ENCODE data around the gene TBPL1.
"Not testable (repeated sequence)": the region's sequence is repeated elsewhere in the genome, so short reads cannot be mapped to it uniquely, and the experiment has no call there.

TBPL1 gene

DNA sequence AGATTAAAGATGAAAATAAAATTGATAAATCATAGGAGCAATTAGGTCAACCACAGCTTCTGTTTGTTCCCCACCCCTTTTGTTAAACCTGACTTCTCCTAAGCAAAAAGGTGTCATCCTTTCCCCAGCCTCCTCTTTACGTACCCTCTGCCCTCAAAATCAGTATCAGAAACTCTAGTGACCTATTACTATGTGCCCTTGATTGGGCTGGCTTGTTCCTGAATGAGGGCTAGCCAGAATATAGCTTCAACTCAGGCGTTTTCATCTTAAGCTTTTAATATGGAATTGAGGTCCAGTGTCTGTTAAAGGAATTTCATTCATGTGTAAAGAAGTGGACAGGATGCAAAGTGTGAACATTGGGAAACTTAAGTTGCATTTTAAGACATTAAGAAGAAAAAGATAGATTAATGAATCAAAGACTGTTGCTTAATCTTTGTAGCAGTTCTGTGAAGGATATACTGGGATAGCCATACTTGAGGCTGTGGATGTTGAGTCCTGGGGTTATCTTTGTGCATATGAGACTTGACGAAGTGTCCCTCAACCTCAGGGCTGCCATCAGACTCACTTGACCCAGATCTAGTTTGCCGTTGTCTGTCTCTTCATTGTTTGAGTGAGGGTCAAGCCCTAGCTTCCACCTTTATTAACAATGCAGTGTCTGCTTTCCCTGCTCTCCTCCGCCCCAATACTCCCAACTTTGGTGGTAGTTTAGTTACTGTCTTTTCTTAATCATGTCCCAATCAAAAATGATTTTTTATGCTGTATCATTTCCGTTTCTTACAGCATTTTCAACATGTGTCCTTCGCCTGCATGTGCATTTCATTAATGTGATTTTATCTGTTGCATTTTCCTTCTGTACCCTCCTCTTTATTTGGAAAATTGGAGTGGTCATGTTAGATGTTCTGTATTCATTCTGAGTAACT lies 1.9 kb downstream of the TBPL1 start:
- no peak for DNase-seq

DNA sequence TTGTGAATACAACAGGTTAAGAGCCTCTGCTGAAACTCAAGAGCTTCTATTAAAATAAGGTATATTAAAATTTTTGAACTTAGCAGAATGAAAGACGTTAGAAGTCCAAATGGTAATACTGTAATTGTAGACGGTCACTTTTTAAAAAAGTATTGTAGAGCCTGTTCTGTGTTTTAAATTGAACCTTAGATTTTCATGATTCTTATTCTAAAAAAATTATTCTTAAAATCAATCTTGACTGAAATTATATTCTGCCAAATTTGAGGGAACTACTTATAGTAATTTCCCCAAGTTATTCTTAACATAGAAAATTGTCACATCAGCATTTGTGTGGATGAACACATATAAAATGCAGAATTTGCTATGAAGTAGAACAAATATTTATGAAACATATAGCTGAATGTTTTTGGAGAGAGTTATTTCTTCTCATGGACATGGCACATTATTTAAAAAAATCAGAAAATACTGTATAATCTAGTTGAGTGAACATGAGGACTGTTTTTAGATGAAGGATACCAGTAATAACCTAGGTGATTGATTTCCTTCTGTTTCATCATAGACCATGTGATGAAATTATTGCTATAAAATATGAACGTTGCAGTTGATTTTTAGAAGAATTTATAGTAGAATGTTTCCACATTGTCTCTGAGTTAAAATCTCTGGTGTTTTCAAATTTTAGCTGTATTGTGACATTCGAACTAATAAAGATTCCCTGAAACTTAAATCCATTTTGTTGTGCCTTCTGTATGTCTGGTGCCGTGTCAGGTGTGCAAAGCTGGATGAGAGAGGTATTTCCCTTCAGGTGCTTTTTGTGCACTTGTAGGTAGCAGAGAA lies 2.8 kb downstream of the TBPL1 start:
- DNase-seq: no peak

DNA sequence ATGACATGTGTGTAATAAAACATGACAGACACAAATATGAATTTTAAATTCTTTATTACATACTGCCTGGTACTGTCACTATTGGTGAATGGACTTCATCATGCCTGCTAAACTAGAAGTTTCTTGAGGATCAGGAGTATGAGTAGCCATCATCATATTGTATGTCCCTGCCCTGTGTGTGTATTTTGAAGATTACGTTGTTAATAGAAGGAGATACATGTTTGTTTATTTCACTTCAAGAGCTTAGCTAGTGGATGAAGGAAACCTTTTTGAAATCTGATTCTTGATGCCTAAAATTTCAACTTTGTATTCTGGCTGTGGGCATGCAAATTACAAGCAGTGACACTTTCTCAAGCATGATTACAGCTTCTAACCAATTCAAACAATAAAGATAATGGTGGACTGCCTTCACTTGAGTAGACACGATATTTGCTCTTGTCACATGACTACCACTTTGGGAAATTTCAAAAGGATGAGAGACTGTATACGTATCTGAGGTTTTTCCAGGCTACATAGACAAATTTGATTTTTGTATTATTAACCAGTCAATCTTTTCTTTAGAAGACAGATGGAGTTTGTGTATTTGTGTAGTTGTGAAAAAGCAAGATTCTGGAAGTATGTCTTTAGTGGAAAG lies 3.5 kb downstream of the TBPL1 start:
- no peak for DNase-seq

DNA sequence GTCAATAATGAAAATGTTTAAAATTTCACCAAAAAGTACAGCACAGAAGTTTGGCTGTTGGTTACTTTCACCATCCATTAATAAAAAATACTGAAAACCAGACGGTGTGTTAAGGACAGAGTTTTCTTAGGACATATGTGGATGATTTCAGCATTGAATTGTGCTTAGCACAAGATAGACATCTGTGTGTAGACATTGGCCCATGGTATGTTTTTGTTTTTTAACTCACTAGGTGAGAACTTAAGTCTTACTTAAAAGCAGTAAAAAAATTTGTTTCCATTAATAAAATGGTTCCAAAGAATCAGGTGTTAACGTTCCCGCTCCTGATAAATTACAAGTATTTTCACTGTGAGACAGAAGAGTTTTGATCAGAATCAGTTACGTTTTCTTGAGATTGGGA lies 4.2 kb downstream of the TBPL1 start:
- DNase-seq: no peak

DNA sequence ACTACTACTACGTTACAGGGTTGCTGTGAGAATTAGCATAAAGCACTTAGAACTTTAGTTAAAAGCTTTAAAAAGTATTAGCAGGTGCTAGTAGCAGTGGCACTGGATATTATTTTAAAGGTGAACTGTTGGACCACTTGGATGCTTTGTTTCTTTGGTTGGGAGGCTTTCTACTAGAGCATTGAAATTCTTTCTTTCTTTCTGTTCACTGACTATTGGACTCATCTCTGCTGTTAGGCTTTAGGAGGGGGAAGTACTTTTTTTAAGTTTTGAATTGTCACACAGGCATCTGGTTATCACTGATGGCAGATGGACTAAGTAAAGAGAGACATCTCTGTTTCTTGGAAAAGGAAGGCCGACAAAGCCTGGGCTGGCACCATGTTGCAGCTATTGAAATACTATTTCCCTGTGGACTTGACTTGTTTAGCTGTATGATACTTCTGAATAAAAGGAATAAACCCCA lies 4.8 kb downstream of the TBPL1 start:
- no peak for DNase-seq

DNA sequence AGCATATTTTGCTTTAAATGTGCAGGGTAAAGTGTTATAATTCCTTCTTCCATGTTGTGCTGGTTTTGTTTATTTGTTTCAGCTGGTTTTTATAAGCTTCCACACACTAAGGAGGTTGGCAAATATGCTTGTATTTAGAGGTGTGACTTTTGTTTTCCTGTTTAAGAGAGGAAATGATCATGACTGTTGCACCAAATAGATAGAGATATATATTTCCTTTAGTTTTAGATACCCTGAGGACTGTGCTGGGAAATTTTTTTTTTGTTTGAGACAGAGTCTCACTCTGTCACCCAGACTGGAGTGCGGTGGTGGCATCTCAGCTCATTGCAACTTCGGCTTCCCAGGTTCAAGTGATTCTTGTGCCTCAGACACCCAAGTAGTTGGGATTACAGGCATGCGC lies 5.8 kb downstream of the TBPL1 start:
- no peak for DNase-seq

DNA sequence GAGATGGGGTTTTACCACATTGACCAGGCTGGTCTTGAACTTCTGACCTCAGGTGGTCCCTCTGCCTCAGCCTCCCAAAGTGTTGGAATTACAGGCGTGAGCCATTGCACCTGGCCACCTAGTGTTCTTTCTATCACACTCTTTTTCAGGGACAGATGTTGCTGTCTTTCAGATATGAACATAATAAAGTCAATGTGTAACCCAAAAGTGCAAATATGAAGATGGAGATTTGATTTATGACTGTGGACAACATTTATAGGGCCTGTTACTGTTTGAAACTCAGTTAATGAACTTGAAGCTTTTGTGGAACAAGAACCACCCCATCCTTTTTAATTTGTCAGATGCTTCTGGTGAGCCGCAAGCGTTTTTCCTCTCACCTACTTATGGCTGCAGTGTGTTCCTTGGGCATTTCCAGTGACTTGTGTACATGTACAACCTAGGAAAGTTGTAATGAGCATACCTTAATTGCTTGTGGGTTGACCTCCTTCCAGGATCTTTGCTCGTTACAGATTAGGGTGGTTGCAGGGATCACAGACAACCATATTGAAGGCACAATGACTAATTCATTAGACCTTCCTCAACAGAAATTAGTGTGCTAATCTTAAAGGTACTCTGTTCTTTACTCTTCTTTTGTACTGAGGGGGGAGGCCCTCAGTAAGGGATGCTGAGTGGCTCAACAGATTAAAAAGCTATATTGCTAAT lies 6.8 kb downstream of the TBPL1 start:
- DNase-seq: no peak

DNA sequence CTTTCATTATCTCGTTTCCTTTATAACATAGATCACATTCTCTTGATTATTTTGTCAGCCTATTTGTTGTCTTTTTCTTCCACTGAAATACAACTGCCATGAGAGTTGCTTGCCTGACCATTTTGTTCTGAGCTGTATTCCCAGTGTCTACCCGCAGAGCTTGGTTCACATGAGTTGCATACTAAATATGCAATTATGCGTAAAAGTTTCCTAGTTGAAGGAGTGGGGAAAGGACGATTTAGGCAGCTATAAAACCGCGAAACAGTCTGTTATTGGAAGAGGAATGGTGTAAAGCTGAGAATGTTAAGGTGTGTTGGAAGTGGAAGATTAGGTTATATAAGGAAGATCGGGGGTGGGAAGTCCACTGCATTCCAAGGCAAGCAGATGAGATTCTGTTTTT lies 8.8 kb downstream of the TBPL1 start:
- DNase-seq: no peak

DNA sequence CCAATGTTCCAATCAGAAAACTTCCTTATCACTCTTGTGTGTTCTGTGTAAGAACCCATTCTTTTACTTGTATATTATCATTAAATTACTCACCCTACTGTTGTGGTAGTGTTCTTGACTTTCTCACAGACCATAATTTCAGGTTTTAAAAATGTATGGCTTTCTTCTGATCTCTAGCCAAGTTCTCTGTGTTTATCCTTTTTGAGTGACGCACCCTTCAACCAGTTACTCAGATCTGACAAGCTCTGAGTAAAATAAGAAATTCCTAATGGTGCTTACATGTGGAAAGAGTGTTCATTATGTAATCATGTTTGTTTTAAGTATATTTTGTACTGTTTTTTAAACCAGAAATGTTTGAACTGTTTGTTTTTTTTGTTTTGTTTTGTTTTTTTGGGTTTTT lies 11.0 kb downstream of the TBPL1 start:
- no peak for DNase-seq

DNA sequence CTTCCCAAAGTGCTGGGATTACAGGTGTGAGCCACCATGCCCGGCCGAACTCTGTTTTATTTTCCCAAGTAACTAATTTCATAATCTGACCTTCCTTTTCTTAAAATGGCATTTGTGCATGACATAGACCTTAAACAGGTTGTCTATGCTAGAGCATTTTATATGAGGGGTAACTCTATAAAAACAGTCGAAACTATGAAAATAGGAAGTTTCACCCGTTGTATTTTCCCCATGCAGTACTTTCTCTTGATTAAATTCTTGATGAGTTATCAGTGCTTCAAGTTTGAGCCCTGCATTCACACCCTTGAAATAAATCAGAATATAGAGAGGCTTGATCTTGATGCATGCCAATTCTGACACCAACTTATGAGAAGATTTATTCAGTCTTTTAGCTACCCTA lies 11.7 kb downstream of the TBPL1 start:
- no peak for DNase-seq

DNA sequence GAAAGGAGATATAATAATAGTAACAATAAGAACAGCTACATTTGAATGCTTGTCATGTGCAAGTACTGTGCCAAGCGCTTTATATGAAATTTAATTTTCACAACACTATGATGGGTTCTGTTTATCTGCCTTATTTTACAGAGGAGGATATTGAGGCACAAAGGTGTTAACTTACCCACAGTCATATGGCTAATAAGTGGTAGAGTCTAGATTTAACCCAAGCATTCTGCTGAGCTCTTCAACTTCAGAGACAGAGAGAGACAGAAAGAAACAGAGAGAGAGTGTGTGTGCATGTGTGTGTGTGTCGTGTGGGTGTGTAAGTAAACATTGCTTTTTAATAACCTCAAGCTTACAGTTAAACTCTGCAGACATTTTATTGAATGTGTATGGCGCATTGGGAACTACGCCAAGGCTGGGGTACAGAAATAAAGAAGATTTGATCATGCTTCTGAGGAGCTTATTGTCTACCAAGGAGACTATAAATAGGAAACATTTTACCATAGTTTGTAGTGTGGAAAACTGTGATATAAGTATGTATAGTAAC lies 12.9 kb downstream of the TBPL1 start:
- no peak for DNase-seq

DNA sequence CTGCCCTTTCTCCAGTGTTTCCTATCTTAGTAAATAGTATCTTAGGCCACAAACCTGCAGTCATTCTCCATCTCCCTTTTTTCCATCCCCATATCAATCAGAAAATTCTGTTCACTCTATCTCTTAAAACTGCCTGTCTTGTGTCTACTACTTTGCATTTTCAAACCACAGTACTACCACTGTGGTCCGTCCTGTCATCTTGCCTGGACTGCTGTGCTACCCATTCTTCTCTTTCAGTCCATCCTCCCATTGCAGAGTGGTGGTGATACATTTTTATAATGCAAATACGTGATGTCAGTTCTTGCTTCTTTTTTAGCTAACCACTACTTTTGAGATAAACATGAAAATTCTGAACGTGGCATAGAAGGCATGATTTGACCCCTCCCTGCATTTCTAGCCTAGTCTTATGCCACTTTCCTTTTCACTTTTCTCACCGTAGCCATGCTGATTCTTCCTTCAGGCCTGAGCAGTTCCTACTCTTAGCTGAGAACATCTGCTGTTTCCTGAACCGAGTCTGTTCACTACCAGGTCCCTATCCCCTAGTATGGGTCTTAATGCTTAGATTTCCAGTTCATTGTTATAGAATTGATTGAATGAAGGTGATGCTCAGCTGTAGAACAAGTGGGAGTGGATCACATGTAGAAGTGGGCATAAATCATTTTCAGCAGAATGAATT lies 13.8 kb downstream of the TBPL1 start:
- DNase-seq: no peak

DNA sequence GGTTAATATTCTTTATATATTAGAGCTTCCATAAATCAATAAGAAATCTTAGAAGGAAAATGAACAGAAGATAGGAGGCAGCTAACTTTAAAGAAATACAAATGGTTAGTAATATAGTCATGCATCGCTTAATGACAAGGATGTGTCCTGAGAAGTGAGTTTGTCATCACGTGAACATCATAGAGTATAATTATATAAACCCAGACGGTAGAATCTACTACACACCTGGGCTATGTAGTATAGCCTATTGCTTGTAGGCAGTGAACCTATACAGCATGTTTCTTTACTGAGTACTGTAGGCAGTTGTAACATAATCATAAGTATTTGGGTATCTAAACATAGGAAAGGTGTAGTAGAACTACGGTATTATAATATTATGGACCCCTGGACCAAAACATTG lies 14.3 kb downstream of the TBPL1 start:
- no peak for DNase-seq

DNA sequence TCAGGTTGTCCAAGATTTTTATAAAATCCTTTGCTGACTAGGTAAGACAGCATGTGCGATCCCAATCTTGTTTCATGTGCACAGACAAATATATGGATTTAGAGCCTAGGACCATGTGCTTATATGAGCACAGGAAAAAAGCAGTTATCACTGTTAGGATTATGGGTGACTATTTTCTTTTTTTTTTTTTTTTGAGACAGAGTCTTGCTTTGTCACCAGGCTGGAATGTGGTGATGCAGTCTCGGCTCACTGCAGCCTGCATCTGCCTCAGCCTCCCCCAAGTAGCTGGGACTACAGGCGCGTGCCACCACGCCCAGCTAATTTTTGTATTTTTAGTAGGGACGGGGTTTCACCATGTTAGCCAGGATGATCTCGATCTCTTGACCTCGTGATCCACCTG lies 14.8 kb downstream of the TBPL1 start:
- not testable (repeated sequence) for DNase-seq

DNA sequence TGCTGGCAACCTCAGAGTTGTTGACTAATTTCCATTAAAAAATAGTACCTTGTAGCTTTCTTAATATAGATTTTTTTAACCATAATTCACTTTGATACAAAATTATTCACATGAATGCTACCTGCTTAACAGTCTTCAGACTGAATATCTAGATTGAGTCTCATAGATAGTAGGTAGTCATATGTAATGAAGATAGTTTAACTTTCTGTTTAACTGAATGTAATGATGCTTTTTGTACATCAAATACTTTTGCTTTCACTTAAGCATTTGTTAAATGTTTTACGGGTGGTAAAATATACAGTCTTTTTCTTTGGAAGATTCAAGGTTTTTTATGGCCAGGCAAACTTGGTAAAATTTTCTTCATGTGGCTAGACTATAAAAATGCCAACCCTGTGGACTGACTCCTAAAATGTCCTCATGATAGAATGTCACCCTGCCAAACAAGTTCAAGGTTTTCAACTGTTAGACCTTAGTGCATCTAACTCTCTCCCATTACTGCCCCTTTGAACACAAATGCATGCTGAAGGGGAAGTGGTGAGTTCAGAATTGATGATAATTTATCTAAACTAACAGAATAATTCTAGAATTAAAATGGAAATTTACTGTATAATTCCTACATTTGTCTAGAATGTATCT lies 16.4 kb downstream of the TBPL1 start:
- DNase-seq: no peak

DNA sequence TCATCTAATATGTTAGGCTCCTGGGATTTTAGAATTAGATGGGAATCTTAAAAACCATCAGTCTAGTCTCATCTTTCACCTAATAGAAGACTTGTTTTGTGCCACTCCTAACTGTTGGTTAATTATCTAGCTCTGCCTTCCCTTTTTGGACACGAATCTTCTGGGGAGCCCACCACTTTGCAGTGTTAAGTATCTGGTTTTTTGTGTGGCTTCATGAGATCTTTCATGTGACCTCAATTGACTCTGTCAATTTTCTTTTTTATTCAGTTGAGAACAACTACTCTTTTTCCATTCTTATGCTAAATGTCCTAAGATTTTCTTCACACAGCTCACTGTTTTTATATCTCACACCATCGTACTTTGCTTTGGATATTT lies 16.9 kb downstream of the TBPL1 start:
- no peak for DNase-seq

DNA sequence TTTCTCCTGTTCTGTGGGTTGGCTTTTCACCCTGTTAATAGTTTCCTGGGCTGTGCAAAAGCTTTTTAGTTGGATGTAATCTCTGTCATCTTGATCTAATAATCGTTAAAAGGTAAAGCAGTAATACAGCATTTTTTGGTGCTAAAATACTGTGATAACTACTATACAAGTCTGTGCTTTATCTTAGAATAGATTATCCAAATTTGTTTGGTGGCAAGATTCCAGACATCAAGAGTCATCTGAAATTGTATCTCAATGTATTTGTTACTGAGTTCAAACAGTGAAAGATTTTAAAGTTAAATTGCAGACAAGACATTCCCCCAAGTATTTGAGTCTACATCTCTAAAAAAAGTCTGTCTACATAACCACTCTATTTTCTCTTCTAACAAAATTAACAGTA lies 18.8 kb downstream of the TBPL1 start:
- no peak for DNase-seq

DNA sequence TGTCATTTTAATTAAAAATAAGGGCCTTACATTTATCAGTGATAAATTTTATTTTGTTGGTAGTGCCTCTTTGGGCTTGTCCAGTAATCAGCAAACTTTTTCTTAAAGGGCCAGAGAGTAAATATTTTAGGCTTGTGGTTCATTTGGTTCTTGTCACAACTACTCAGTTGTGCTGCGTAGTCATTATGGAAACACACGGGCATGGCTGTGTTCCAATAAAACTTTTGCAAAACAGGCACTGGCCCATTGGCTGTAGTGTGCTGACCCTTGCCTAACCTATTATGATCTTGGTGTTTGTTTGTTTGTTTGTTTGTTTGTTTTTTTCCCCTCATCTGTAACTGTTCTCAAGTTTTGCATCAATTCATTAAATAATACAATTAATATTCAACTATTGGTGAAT lies 19.4 kb downstream of the TBPL1 start:
- DNase-seq: no peak

DNA sequence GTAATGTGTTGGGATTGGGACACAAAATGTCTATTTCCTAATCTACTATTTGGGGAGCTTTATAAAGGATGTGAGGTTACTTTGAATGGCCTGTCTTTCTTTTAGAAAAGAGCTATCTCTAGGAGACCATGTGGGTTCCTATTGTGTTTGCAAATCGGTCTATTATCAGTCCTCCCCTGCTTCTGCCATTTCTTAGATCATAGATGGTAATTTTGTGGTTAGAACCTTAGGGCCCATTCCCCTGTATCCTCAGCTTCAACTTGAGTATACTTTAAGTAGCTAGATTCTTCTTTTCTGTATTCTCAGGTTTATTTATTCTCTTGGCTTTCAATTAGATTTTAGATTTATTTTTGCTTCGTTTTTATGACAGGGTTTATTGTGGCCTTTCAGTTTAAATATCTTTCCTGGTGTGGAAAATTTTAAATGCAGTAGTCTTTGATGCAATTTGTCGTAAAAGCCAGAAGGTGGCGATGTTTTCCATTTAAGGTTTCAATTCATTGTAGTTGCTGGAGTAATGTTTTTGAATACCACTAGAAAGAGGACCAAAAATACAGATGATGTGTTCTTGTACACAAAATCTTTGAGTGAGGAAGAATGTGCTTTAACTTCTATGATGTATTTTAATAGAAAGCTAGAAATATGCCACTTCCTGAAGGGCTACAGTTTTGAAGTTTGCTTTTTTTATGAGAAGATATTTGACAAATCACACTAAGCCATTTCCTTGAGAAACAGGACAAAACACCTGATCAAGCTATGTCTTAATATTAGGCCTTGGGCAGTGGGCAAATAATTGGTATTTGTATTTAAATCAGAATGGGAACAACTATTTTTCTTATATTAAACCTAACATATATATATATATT lies 20.3 kb downstream of the TBPL1 start:
- DNase-seq: peak; percentile 42 to 74
